HG03025 (cell line): ENCODE results near the gene DDX4.
"Not testable (repeated sequence)": the region's sequence is repeated elsewhere in the genome, so short reads cannot be mapped to it uniquely, and the experiment has no call there.

Source experiments
- ATAC-seq: cut with Tn5 transposase; IDR thresholded peaks from one replicate; pipeline ENCODE4 v1.9.1; 2021; ENCODE audit warnings: mild to moderate bottlenecking, moderate library complexity; ENCODE audit not compliant: unreplicated experiment, low FRiP score

The DDX4 gene

DNA sequence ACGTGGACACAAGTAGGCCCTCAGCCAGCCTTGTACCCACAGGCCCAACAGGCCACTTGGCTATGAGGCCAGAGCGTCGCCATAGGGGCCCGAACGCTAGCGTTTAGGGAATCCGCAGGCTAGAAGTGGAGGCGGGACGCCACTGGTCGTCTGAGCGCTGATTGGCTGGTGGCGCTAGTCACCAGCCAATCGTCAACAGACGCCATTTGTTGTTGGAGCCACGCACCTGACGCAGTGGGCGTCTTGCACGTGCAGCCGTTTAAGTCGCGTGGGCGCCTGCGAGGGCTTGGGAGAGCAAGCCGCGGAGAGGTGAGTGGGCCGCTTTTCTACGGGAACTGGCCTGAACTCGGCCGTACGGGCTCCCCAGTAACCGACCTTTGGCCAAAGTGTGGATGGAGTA, at the start of gene DDX4:
TSS of gene DDX4 (plus strand) at position 269 of the 400 bp plus-strand sequence. CDS start 903 bp downstream, outside the sequence.
- ATAC-seq, result no peak

- ATAC-seq, result no peak
These were observed 46.4 kb upstream of the DDX4 start for GRCh38 chr5:55691265-55692105.

GRCh38 chr5:55692106-55692417, 45.8 kb upstream of the DDX4 start:
- no peak for ATAC-seq

DNA sequence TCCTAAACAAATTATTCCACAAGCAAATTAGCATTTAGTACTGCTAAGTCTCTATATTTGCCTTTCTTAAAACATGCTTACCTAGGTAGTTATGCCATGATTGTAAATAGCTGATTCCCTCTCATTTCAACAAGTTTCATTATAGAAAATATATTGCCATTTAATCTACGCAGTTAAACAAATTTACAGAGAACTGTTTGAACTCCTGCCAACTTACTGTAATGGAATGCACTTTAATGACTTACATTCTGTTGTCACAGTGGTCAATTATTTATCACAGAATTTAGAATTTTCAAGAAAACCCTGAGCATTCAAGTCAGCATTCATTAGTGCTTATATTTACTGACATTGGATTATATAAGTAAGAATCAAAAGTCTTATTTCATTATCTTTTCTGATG, 45.4 kb upstream of the DDX4 start:
- ATAC-seq, result no peak

- no peak for ATAC-seq
These were observed 43.6 kb upstream of the DDX4 start for GRCh38 chr5:55694152-55694830.

DNA sequence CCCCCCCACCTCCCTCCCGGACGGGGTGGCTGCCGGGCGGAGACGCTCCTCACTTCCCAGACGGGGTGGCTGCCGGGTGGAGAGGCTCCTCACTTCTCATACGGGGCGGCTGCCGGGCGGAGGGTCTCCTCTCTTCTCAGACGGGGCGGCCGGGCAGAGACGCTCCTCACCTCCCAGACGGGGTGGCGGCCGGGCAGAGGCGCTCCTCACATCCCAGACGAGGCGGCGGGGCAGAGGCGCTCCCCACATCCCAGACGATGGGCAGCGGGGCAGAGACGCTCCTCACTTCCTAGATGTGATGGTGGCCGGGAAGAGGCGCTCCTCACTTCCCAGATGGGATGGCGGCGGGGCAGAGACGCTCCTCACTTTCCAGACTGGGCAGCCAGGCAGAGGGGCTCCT, 41.2 kb upstream of the DDX4 start:
- not testable (repeated sequence) for ATAC-seq

- ATAC-seq, result no peak
These were observed 38.7 kb upstream of the DDX4 start for GRCh38 chr5:55699041-55699688.

DNA sequence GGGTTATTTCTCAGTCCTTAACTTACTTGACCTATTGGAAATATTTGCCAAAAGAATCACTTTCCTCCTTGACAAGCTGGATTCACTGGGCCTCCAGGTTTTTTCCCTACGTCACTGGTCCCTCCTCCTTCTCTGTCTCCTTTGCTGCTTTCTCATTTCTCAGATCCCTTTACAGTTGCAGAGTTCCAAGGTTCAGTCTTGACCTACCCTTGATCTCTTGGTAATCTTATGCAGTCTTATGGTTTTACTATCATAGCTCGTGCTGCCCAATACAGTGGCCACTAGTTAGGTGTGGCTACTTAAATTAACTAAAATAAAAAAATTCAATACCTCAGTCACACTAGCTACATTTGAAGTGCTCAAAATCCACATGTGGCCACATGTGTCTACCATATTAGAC, 37.1 kb upstream of the DDX4 start:
- no peak for ATAC-seq

DNA sequence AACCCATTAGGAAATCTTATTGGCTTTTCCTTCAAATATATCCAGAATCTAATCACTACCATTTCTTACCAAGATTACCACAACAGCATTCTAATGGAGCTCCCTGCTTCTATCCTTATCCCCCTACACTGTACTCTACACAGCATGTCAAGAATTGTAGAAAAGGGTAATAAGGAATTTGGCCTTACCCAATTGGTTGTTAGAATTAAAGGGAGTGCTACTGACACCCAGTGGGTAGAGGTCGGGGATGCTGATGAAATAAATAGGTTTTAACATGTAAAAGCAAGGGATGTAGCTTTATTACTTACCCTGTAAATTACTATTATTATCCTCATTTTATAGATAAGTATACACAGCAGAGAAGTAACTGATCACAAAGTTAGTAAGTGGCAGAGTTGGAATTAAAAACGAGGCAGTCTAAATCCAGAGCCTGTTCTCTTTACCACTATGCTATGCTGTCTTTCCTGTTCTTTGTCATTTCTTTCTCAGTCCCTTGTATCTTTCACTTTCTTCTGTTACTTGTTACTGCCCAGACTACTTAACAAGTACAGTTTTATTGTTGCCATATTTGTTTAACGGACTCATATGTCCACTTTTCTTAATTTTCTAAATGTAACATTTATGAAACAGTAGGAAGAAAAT, 36.3 kb upstream of the DDX4 start:
- no peak for ATAC-seq

DNA sequence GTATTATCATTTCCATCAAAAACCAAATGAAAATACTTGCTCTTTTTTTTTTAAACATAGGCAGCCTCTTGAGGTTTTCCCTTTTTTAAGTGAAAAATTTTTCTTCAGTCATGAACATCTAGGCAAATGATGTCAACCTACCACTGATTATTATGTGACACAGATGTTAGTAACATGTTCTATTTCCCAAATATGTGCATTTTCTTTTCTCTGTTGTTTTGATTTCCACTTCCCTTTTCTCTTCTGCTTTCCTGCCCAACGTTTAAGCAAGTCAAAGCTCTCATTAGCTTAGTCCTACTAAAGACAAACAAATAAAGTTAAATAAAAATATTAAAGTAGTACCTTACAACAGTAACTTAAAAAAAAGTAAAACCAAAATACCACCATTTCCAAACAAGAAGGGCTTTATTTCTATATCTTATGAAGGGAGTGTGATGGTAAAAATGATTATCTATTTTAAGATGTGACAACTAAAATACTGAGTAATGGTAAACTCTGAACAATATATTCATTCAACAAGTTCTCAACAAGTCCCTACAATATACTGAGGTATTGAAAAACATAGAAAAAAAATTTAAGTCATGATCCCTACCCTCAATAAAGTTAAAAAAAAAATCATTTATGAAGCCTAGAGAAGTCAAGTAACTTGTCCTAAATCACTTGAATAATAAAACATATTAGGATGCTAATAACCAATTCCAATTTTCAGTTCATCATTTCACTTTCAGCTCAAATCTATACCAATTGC, 35.1 kb upstream of the DDX4 start:
- ATAC-seq, result no peak

GRCh38 chr5:55706230-55706629, 31.6 kb upstream of the DDX4 start:
- ATAC-seq, result no peak

DNA sequence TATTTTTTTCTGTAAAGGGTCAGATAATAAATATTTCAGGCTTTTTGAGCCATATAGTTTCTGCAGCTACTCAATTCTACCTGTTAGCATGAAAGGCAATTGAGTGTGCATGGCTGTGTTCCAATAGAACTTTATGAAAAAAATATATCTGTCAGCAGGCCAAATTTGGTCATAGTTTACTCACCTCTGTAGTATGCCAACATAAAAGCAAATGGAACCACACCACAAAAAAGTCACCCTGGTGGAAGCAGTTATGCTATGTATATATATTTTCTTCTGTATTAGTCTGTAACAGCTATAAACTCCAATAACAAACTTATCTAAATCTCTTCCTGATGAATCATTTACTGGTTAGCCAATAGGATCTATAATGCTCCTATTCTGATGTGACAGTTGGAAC, 29.1 kb upstream of the DDX4 start:
- ATAC-seq, result no peak

DNA sequence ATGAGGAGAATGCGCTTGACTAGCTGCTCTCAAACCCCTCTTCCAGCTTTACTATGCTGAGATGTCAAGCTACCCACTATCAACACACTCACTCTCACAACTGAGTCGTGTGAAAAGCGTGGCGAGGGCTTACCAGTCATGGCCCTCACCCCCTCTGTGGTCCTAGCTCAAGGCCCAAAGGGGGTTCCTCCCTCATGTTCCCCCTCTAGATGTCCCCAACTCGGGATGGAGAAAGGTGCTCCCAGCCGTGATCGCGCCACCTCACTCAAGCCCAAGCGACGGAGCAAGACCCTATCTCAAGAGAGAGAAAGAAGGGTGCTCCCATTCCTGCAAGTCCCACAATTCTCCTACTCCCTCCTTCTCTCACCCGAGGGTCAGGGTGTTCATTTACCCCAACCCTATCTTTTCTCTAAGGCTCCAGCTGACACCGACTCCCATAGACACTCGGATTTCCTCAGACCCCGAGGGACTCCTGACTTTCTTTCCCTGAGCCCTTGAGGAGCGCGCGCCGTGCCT, 26.3 kb upstream of the DDX4 start:
- no peak for ATAC-seq

DNA sequence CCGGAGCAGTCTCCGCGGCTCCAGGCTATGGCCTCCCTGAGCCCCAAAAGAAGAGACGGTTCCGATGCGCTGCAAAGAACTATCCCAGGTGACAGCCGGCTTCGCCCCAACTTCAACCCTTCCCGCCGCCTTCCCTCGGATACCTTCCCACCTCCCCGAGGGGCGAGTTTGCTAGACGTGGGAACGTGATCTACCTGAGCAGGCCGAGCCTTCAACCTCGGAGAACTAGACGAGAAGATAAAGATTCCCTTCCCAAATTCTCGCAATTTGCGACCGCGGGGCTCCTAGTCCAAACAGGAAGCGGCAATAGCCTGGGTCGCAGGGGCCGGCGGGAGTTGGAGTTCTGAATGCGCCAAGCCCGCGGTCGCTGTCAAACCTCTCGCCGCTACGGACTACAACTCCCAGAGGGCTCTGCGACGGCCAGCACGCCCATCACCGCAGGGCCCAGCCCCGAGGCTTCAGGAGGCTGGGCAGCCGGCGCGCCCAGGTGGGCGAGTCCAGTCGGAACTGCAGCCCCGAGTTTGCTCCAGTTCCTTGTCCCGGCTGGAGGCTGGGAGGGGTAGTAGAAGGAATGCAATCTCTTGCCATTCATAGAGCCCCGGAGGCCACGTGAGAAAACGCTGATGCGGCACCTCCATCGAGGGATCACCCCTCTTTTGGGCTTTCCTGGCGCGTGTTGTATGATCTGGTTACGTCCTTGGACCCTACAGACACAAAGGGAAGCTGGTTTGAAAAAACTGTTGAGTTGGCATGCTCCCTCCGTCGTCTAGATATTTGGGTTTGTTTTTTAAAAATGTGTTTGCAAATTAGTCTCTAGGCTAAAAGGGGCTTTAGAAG, 25.6 kb upstream of the DDX4 start, which contains the start of gene SLC38A9:
TSS of gene SLC38A9 (minus strand) at position 302 of the 837 bp plus-strand sequence. CDS start 14,366 bp downstream, outside the sequence.
- ATAC-seq, result peak; percentile 100

GRCh38 chr5:55713871-55714270, 24.0 kb upstream of the DDX4 start:
- no peak for ATAC-seq

GRCh38 chr5:55714339-55714738, 23.5 kb upstream of the DDX4 start:
- ATAC-seq, result no peak

- ATAC-seq, result no peak
These were observed 23.1 kb upstream of the DDX4 start for GRCh38 chr5:55714749-55715148.

GRCh38 chr5:55715519-55716078, 22.3 kb upstream of the DDX4 start:
- no peak for ATAC-seq

DNA sequence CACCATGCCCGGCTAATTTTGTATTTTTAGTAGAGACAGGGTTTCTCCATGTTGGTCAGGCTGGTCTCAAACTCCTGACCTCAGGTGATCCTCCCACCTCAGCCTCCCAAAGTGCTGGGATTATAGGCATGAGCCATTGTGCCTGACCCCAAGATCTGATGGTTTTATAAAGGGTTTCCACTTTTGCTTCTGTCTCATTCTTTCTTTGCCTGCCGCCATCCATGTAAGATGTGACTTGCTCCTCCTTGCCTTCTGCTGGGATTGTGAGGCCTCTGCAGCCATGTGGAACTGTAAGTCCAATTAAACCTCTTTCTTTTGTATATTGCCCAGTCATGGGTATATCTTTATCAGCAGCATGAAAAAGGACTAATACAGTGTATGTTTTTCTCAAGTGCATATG, 18.8 kb upstream of the DDX4 start:
- ATAC-seq, result not testable (repeated sequence)
